ENCODE results near the gene GRIP2.

Gene GRIP2

DNA sequence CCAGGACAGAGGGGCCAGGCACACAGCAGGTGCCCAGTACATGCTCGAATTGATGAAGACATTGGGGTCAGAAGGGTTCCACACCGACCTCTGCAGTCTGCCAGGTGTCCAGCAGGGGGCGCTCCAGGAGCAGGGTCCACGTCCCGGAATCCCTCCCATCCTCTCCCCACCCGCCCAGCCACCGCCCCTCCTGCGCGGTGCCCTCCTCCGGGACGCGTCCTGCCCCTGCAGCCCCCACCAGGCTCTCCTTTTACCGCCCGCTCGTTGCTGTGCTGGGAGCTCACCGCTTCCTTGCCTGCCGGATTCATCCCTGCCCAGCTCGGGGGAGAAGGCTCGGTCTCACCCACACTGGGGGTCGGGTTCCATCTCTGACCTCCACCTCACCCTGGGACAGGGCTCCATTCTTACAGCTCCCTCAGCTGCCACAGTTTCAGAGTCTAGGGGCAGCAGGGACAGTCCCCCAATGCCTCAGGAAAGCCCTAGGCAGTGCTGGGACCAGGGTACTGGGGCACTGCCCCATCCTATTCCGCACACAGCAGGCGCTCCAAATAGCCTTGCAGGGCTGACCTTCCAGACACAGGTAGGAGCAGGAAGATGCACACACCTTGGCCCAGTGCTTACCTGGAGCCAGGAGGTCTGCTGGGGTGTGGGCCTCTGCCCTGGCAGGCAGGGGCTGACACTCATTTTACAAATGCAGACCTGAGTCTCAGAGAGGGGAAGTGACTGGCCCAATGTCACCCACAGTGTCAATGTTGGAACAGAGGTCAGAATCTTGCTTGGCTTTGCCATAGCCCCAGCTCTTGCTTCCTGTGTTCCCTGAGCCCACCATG is 31.0 kb downstream of the GRIP2 start:
- TF ChIP-seq, protein P1, sequence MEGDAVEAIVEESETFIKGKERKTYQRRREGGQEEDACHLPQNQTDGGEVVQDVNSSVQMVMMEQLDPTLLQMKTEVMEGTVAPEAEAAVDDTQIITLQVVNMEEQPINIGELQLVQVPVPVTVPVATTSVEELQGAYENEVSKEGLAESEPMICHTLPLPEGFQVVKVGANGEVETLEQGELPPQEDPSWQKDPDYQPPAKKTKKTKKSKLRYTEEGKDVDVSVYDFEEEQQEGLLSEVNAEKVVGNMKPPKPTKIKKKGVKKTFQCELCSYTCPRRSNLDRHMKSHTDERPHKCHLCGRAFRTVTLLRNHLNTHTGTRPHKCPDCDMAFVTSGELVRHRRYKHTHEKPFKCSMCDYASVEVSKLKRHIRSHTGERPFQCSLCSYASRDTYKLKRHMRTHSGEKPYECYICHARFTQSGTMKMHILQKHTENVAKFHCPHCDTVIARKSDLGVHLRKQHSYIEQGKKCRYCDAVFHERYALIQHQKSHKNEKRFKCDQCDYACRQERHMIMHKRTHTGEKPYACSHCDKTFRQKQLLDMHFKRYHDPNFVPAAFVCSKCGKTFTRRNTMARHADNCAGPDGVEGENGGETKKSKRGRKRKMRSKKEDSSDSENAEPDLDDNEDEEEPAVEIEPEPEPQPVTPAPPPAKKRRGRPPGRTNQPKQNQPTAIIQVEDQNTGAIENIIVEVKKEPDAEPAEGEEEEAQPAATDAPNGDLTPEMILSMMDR (IDR thresholded peaks at IDR 0.05): peak; percentile 67 to 87
- peak; percentile 41 to 69 for DNase-seq
- peaks cover 0 to 31% of the 10 kb centered on the region in 2 donors for H3K27me3 ChIP-seq
- peaks cover 0 to 6% (median 3%) of the 10 kb centered on the region in 4 donors for H3K4me1 ChIP-seq
- intact Hi-C loops (cut with DNase I; ENCODE audit: low total_unique reads): no loop called here
- H3K36me3 ChIP-seq: no peaks in the 10 kb centered on the region
- no peak overlapping the region for H3K27ac ChIP-seq
- H3K4me3 ChIP-seq: no peak overlapping the region
- no peaks in the 10 kb centered on the region for H3K9me3 ChIP-seq

DNA sequence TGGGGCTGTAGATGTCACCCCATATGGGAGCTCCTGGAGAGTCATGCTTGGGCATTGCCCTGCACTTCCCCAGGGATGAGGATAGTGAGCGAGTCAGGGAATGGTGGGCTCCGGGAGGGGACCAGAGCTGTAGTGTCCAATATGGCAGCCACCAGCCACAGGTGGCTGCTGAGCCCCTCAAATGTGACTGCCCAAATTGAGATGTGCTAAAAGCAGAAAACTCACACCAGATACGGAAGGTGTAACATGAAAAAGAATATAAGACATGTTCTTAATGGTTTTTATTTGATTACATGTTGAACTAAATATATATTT is 31.7 kb downstream of the GRIP2 start:
- intact Hi-C loops (cut with DNase I; ENCODE audit: low total_unique reads): no loop called here
- Histone ChIP-seq H3K4me3 (no peak overlapping the region), H3K36me3 (peaks cover 0 to 3% (median 0%) of the 10 kb centered on the region in 3 donors), H3K27me3 (peaks cover 0 to 31% of the 10 kb centered on the region in 2 donors), H3K4me1 (peaks cover 0 to 6% (median 3%) of the 10 kb centered on the region in 4 donors), H3K9me3 (no peaks in the 10 kb centered on the region), H3K27ac (no peak overlapping the region)
- TF ChIP-seq, protein P1 (IDR thresholded peaks at IDR 0.05): no peak
- DNase-seq: no peak

DNA sequence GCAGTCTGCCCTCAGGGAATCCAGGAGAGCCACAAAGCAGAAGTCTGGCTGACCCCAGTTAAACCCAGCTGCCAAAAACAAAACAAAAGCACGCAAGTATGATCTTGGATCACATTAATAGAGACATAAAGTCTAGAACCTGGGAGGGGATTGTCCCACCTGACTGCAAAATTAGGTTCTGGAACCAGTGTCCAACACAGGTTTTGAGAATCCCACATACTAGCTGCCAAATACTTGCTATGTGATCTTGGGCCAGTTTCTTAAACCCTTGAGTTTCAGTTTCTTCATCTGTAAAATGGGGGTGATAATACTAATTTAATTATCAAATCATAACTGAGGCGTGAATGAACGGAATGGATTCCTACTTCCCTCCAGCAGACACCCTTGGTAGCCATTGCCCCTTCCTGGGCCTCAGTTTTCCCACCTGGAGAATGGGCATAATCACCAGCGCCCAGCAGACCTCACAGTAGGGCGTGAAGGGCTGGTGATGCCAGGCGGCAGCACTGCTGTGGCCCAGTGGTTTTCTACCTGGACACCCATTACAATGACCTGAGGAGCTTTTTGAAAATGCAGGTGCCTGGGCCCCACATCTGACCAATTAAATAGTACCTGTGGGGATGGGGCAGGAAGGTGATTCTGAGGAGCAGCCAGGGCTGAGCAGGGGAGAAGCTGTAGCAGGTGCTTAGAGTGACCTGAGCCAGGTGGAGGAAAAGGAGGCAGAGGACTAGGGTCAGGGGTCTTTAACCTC is 32.2 kb downstream of the GRIP2 start:
- H3K27me3 ChIP-seq: peaks cover 0 to 31% of the 10 kb centered on the region in 2 donors
- DNase-seq: no peak
- intact Hi-C loops (cut with DNase I; ENCODE audit: low total_unique reads): no loop called here
- H3K36me3 ChIP-seq: peaks cover 0 to 9% (median 2%) of the 10 kb centered on the region in 3 donors
- H3K4me3 ChIP-seq: no peak overlapping the region
- peaks cover 0 to 5% (median 1%) of the 10 kb centered on the region in 3 donors for H3K9me3 ChIP-seq
- TF ChIP-seq, protein P1 (IDR thresholded peaks at IDR 0.05): no peak
- no peak overlapping the region for H3K27ac ChIP-seq
- H3K4me1 ChIP-seq: peaks cover 0 to 6% (median 3%) of the 10 kb centered on the region in 4 donors

DNA sequence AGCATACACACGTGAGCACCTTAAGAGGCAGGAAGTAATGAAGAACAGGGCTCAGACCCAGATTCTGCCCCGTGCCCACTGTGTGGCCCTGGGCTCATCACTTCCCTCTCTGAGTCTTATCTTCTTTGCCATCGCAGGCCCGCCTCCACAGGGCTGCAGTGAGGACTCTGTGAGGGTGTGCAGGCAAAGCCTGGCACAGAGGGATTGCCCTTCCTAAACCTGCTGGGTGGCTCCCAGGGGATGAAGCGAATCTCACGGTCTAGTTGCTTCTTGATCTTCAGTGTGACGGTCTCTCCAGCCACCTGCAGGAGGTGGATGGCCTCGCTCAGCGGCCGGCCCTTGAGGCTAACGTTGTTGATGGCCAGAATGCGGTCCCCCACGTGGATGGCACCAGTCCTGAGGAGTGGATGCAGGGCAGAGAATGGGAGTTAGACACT is 32.8 kb downstream of the GRIP2 start:
- peaks cover 0 to 31% of the 10 kb centered on the region in 2 donors for H3K27me3 ChIP-seq
- TF ChIP-seq, protein P1 (IDR thresholded peaks at IDR 0.05): no peak
- no peak overlapping the region for H3K27ac ChIP-seq
- intact Hi-C loops (cut with DNase I; ENCODE audit: low total_unique reads): no loop called here
- H3K4me3 ChIP-seq: no peak overlapping the region
- H3K4me1 ChIP-seq: peaks cover 0 to 6% (median 3%) of the 10 kb centered on the region in 4 donors
- DNase-seq: peak in 1 of 2 donors; percentile 58
- peaks cover 0 to 12% (median 5%) of the 10 kb centered on the region in 3 donors for H3K36me3 ChIP-seq
- H3K9me3 ChIP-seq: peaks cover 0 to 9% (median 8%) of the 10 kb centered on the region in 3 donors

DNA sequence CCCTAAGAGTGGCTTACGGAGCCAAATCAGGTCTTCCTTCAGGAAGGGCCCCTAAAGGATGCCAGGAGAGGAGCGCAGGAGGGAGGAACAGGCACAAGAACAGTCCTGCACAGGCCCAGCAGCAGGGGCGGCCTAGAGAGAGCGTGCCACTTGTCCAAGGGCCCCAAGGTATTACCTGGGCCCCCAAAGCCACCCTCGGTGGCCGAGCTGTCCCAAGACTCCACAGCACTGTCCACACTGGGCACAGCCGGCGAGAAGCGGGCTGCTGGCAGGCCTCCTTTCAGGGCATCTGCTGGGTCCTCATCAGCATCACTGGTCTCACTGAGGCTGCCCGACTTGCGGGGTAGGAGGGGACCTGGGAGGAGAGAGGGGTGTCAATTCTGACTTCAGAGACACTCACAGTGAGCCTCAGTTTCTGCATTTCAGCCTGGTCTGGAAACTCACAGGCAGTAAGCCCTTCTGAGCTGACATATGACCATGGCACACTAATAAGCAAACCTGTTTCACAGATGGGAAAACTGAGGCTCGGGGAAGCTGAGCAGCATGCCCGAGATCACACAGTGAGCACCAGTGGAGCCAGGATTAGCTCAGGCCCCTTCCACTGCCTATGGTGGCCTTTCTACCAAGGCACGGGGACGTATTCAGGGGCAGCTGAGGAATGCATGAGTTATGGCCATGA is 33.4 kb downstream of the GRIP2 start:
- no peak for DNase-seq
- Histone ChIP-seq H3K36me3 (peaks cover 0 to 16% (median 5%) of the 10 kb centered on the region in 3 donors), H3K27ac (no peak overlapping the region), H3K9me3 (peaks cover 0 to 11% (median 9%) of the 10 kb centered on the region in 3 donors), H3K4me3 (no peak overlapping the region), H3K27me3 (peaks cover 0 to 31% of the 10 kb centered on the region in 2 donors), H3K4me1 (peaks cover 0 to 6% (median 3%) of the 10 kb centered on the region in 4 donors)
- intact Hi-C loops (cut with DNase I; ENCODE audit: low total_unique reads): no loop called here
- TF ChIP-seq, protein P1 (IDR thresholded peaks at IDR 0.05): no peak

All from tibial artery (tissue), 4 donors.